Ramos (cell line): ENCODE measurements around the gene LYL1.

Experiments used
- in situ Hi-C: fragments of 300-500 bp; cut with MboI; formaldehyde crosslinking; loops from one replicate; pipeline ENCODE4 v1.14.3; 2022; ENCODE audit warnings: low sequenced_read_pairs; ENCODE audit not compliant: unreplicated experiment

LYL1 gene

GRCh38 chr19:13060964-13061927 lies 41.4 kb downstream of the LYL1 start:
- in situ Hi-C loops = no loop called here

DNA sequence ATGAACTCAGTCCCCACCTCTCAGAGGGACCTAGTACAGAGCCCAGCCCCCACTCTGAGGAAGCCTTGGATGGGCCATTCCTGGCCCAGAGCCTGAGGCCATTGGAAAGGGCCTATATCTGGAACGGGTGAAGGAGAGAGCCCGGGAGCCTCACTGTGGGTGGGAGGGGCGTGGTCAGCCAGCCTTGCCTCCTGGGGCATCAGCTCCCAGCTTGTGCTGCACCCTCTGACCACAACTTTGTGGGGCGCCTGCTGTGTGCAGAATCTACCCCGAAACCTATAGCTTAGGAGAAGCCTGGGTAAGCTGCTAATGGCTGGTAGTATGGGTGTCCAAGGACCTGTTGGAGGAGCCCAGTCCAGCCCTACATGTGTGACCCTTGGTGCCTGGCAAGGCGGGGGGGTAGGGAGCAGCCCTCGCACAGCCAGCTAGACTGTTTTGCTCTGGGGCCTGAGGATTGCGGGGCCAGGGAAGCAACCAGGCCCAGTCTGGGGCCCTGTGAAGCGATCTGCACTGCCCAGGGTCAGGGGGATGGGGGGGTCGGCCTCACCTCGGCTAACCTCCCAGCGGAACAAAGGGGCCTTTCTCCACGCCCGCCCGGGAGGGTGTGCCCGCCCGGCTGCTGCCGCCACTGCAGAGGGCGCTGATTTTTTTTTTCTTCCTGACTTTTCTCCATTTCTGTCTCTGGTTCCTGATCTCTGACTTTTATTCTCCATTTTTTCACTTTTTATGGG lies 42.3 kb downstream of the LYL1 start:
- in situ Hi-C loops = no loop called here

- in situ Hi-C loops = no loop called here
Observed at GRCh38 chr19:13058951-13059660, 43.6 kb downstream of the LYL1 start.

DNA sequence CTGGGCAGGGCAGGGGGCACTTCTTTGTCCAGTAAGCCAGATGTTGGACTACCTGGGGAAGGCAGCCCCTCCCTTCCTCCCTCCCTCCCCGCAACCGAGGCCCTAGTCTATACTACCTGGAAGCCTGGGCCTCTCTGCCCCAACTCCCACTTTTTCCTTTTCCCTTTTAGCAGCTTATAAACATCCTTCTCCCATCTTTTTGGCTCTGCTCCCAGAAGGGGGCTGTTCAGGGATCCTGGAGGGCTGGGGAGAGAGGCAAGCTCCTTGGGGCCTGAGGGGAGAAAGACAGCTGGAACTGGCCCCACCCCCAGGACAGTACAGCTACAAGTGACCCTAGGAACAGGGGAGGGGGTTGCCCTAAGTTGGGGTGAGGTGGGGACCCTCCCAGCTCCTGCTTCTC lies 44.9 kb downstream of the LYL1 start:
- in situ Hi-C loops = no loop called here

DNA sequence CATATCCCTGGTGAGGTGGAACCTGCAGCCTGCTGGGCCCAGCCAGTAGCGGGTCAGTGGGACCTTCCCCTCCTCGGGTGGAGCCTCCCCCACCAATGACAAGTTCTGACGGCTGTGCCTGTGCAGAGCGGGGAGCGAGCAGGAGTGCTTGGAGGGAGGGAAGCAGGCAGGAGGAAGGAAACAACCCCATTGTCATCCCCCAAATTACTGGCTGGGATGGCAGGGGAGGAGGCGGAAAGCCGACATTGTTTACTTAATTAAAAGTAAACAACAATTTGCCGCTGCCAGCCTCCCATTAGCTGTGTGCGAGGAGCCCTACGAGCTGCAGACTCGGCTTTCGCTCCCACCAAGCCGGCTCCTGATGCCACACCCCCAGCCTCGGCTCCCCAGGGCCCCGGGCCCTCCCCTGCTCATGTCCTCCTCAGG lies 45.5 kb downstream of the LYL1 start:
- in situ Hi-C loops = no loop called here

GRCh38 chr19:13056052-13056660 lies 46.5 kb downstream of the LYL1 start:
- in situ Hi-C loops = no loop called here

- in situ Hi-C loops = no loop called here
Observed at GRCh38 chr19:13055213-13056051, 47.2 kb downstream of the LYL1 start.

GRCh38 chr19:13054626-13055212 lies 47.9 kb downstream of the LYL1 start:
- in situ Hi-C loops = no loop called here

DNA sequence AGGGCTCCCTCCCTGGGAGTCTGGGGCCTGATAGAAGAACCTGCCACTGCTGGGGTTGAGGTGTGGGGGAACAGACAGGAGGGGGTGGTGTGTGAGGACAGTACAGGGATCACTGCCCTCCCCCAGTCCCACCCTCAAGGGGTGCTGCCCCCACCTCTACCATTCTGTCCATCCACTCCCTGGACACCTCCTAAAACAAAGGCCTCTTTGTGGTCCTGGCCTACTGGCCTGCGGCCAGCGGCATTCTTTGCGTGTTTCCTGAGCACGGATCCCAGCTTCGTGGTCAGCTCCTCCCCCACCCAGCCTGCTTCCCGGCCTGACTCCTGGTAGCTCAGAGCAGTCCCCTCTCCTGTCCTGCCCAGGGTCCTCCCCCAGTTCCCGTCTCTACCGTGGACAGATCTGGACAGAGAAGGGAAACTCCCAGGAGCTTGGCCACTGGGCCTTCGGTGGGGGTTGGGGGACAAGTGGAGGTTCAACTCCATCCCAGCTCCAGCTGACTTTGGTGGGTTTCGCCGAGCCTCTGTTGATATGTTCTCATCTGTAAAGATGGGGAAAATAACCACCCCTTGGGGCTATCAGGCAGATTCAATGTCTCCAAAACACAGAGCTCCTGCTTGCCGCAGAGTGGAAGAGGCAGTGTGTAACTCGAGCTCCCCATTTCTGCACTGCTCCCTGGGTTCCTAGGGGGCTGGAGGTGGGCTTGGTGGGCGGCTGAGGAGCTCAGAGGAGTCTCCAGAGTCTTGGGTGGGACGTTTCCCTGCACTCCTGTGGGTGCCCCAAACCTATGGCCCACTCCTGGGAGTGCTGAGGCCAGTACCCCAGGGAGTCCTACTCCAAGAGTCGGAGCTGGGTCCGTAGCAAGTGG lies 48.7 kb downstream of the LYL1 start:
- in situ Hi-C loops = no loop called here

DNA sequence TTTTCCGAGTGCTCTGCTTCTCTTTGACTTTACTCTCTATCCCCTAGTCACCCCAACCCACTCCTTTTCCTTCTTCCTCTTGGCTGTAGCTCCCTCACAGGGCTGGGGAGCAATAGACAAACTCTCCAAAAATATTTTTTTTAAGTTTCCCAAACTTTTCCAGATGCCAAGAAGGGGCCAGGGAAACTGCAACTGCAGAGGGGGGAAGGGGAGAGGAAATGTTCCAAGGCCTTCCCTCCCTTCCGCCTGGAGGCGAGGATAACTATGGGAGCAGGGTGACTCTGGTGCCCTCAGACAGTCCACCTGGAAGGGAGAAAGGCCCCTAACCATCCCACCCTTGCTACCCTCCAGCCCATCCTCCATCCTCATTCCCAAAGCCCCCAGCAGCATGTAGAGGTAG lies 49.4 kb downstream of the LYL1 start:
- in situ Hi-C loops = no loop called here

DNA sequence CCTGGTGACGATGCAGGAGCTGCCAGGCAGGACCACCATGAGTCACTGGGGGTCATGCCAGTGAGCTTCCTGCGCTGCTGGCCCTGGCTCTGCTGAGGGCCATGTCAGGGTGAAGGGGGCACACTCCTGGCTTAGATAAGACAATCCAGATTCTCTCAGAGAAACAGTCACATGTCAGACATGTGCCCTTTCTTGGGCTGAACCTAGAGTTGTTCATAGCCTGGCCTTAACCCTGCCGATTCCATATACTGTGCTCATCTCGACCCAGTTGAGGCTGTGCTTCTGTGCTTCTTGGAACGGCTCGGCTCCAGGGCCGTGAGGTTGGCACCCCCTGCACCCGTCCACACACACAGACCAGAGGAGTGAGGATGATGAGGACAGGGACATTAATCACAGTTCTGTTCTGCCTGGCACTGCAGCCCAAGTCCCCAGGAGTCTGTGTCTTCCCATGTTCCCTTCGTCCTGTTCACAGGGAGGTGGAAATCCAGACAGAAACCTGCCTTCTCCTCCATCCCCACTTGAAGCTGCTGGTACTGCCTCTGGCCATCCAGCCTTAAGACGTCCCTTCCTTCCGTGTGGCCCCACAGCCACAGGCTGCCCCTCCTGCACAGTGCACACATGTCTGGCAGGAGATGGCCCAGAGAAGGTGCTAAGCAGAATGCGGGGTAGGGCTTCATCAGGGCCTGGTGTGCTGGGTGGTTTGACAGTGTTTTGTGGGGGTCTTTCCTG lies 50.0 kb downstream of the LYL1 start:
- in situ Hi-C loops = no loop called here

DNA sequence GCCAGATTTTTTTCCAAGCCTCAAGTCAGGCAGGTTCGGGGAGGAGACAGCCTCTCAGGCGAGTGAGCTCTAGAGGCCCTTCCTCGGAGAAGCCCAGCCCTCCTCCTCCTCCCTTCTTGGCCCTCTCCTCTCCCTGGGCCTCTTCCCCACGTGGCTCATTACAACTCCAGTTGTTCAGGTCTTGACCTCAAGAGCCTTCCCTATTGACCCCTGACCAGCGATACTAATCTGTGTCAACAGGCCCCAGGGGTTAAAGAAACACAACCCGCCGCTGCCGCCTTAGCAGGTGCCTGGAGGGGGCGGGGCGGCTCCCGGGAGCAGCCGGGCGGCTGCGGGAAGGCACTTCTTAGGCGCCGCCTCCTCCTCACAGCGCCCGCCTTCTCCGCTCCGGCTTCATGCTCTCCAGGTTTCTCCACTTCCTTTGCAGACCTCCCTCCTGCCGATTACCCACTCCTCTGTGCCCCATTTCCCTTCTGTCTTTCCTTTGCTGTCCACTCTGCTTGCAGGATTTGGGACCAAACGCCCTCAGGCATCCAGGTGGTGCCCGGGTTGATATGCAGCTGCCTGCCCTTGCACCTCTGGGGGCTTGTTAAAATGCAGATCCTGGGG lies 51.0 kb downstream of the LYL1 start:
- in situ Hi-C loops = no loop called here

DNA sequence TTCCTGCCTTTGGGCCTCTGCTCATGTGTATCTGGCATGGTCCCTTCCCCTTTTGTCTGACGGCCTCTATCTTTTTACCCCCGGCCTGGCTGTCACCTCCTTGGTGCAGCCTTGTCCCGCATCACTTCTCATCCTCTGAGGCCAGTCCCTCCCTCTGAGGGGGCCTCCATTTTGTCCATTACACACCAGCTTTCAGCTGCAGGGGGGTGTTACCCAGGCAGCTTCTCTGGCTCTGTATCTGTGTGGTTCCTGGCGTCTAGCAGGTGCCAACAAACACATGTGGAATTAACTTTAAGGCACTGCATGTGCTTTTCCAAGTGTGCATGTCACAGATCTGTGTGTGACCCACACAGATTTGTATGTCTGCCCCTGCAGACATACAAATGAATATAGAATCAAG lies 52.4 kb downstream of the LYL1 start:
- in situ Hi-C loops = no loop called here
